Measurements from ENCODE around the gene NPC1L1. TPM values are rescaled to one million over a fixed set of nuclear protein-coding genes. Genes with fewer than 3 reads are reported as not detected.

Gene NPC1L1
- total RNA-seq, 2 donors from 2014 or later: 0.85 to 2.2 TPM

DNA sequence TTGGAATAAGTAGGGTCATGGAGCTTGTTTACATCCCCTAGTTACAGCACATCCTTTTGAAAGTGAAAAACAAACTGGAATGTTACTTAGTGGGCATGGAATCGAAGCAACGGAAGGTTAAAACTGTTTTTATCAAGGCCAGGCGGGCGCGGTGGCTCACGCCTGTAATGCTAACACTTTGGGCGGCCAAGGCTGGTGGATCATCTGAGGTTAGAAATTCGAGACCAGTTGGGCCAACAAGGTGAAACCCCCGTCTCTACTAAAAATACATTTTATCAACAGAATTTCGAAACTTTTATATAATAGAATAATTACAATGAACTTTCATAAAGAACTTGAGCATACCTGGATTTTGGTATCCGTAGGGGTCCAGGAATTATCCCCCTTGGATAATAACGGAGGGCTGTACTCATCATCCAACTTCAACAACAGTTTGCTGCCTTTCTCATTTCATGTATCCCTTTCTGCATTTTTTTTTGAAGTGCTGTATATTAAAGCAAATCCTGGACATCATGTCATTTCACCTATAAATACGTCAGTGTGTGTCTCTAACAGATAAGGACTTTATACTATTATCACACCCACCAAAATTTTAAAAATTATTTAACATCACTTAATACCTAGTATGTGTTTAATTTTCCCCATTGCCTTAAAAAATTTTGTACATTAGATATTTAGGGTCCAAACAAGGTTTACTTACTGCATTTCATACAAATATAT lies 42.2 kb upstream of the NPC1L1 start:
- no peak for TF ChIP-seq CTCF (IDR thresholded peaks at IDR 0.05)
- Histone ChIP-seq H3K4me3 (peak overlapping the region; percentile 90), H3K36me3 (peaks cover 18% of the 10 kb centered on the region), H3K4me1 (ENCODE audit: control insufficient read depth in 1 of 2, low read depth in 2 of 2) (peaks cover 14 to 24% of the 10 kb centered on the region in 2 donors), H3K27ac (peak overlapping the region; percentile 99), H3K9me3 (no peaks in the 10 kb centered on the region), H3K27me3 (replicated peaks; ENCODE audit: insufficient read depth) (no peaks in the 10 kb centered on the region)
- no peak for ATAC-seq (ENCODE audit: insufficient number of reproducible peaks, low FRiP score, low read depth)
- no peak for DNase-seq (ENCODE audit: low spot score)

- no peaks in the 10 kb centered on the region for H3K27me3 ChIP-seq (replicated peaks; ENCODE audit: insufficient read depth)
- H3K36me3 ChIP-seq: peaks cover 18% of the 10 kb centered on the region
- no peaks in the 10 kb centered on the region for H3K9me3 ChIP-seq
- peaks cover 14 to 24% of the 10 kb centered on the region in 2 donors for H3K4me1 ChIP-seq (ENCODE audit: control insufficient read depth in 1 of 2, low read depth in 2 of 2)
- H3K4me3 ChIP-seq: peak within 1 kb of the TSS; percentile 90
- H3K27ac ChIP-seq: peak within 1 kb of the TSS; percentile 99
- DNase-seq (ENCODE audit: low spot score) (peak; percentile 99), ATAC-seq (ENCODE audit: insufficient number of reproducible peaks, low FRiP score, low read depth) (peak; percentile 96)
- no peak for TF ChIP-seq CTCF (IDR thresholded peaks at IDR 0.05)
Observed at GRCh38 chr7:44581879-44582603, 40.9 kb upstream of the NPC1L1 start, which contains the start of gene TMED4. TMED4 (minus strand) TSS chr7:44582231; CDS start chr7:44582206, 25 bp downstream.

DNA sequence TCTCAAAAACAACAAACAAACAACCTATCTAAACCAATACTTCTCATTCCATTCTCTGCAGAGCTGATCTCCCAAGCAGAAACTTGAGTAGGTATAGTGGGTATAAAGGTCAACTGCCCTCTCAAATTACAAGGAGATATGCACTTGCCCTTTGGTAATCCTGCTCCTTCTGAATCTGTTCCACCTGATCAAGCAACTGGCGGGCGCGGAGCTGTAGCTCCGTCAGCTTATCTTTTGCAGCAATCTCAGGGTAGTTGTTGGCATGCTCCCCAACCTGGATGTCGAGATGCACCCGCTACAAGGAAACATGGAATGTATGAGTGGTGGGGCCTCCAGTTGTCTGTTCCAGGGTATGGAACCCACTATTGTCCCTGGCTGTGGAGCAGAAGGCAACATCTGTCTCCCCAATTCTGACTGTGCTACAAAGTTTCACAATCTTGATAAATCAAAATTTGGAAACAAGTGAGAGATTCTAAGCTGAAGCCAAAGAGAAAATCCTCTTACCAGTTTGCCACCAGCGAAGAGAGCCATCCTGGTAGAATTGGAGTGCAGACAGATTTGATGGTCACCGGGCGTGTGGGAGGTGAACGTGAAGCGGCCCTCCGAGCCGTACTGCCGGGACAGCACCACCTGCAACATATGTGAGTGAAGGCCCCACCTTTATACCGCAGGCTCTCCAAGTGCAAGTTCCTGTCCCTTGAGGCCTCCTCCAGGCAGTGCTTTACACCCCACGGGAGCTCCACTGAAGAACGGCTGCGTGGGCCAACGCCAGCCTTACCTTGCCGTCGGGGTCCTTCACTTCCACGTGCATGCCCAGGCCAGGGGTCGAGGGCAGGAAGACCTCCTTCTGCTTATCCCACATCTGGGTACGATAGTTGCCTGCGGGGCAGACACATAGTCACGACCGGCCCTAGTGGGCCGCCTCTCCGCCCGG lies 40.1 kb upstream of the NPC1L1 start:
- peak overlapping the region; percentile 90 for H3K4me3 ChIP-seq
- ATAC-seq (ENCODE audit: insufficient number of reproducible peaks, low FRiP score, low read depth) (no peak), DNase-seq (ENCODE audit: low spot score) (no peak)
- peaks cover 18% of the 10 kb centered on the region for H3K36me3 ChIP-seq
- H3K27me3 ChIP-seq (replicated peaks; ENCODE audit: insufficient read depth): no peaks in the 10 kb centered on the region
- no peaks in the 10 kb centered on the region for H3K9me3 ChIP-seq
- H3K4me1 ChIP-seq (ENCODE audit: control insufficient read depth in 1 of 2, low read depth in 2 of 2): peaks cover 14 to 24% of the 10 kb centered on the region in 2 donors
- TF ChIP-seq CTCF (IDR thresholded peaks at IDR 0.05): no peak
- H3K27ac ChIP-seq: peak overlapping the region; percentile 99

GRCh38 chr7:44576228-44576627 lies 35.1 kb upstream of the NPC1L1 start:
- Histone ChIP-seq H3K36me3 (peaks cover 31% of the 10 kb centered on the region), H3K4me3 (no peak overlapping the region), H3K9me3 (no peaks in the 10 kb centered on the region), H3K4me1 (ENCODE audit: control insufficient read depth in 1 of 2, low read depth in 2 of 2) (peaks cover 17 to 42% of the 10 kb centered on the region in 2 donors), H3K27ac (no peak overlapping the region), H3K27me3 (replicated peaks; ENCODE audit: insufficient read depth) (no peaks in the 10 kb centered on the region)
- no peak for TF ChIP-seq CTCF (IDR thresholded peaks at IDR 0.05)
- ATAC-seq (ENCODE audit: insufficient number of reproducible peaks, low FRiP score, low read depth): no peak
- no peak for DNase-seq (ENCODE audit: low spot score)
